HG02610 (cell line): Measurements from ENCODE around the gene NELFB.

Experiments used
- ATAC-seq: cut with Tn5 transposase; IDR thresholded peaks from one replicate; pipeline ENCODE4 v1.9.1; 2021; ENCODE audit warnings: mild to moderate bottlenecking, moderate library complexity; ENCODE audit not compliant: unreplicated experiment

Gene NELFB

DNA sequence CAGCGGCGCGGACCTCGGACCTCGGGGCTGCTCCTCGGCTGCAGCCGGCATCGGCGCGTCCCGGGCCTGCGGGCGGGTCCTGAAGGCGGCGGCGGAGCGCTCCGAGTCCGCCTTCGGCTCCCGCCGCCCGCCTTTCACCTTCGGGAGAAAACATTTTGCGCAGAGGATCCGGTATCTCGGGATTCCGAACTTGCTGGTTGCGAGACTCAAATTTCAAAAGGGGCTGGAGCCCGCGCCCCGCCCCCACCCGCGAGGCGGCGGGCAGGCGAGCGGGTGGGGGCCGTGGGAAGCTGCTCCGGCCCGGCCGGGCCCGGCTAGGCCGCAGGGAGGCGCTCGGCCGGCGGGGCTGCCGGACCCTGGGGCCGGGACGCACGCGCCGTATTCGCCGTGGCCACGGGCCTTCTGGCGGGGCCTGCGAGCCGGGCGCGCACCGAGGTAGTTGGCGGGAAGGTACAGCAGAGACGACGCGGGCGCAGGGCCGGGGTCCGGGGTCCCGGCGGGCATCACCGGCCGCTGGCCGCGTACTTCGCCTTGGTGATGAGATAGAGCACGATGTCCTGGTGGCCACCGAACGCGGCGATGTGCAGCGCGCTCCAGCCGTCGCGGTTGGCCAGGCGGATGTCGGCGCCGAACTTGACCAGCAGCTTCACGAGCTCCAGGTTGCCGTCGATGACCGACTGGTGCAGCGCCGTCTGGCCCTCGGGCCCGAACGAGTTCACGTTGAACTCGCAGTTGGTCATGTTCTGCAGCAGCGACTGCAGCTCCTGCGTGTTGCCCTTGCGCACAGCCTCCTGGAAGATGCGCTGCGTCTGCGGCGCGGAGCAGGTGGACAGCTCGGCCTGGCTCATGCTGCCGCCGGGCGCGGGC, 46.2 kb downstream of the NELFB start:
- no peak for ATAC-seq

DNA sequence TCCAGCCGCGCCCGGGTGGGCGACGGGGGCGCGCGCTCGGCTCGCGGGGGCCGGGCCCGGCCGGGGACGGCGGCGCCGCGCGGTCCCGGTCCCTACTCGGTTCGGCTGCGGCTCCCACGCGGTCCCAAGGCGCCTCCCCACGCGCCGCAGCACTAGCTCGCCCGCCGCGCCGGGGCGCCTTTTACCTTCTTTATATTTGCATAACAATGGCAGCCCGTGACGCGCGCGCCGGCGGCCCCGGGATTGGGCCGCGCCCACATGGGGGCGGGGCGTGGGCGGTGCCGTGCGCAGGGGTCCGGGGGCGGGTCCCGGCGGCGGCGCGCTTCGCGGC, 47.0 kb downstream of the NELFB start, which contains the start of gene NRARP:
NRARP (minus strand) TSS at position 154 of the 331 bp plus-strand sequence. CDS start 343 bp downstream, outside the sequence.
- ATAC-seq, result peak; percentile 60

DNA sequence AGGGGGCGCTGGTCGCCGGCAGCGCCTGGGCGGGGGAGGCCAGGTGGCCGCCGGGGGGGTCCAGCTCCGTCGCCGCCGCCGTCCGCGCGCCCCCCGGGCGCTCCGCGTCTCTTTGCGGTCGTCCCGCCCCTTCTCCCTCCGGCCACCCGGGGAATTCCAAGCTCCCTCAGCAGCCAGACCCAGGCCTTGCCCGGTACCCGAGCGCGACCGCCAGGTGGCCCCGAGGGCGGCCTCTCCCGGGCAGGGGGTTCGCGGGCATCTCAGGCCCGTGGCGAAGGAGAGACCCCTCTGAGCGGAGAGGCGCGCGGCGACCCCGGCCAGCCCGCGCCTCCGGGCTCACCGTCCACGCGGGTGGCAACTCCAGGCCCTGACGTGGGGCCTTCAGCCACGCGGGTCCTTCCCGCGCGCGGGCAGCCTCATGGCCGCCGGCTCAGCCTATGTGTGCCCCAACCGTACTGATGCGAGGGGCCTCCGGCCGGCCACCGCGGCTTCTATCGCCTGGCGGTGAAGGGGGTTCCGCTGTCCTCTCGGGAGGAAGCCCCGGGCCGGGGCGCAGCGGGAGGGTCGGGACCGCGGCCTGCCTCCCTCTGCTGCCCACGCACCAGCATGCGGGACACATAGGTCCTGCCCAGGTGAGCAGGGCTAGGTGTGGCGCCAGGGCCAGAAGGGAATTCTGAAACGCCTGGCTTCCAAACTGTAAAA, 47.5 kb downstream of the NELFB start:
- peak; percentile 34 for ATAC-seq

DNA sequence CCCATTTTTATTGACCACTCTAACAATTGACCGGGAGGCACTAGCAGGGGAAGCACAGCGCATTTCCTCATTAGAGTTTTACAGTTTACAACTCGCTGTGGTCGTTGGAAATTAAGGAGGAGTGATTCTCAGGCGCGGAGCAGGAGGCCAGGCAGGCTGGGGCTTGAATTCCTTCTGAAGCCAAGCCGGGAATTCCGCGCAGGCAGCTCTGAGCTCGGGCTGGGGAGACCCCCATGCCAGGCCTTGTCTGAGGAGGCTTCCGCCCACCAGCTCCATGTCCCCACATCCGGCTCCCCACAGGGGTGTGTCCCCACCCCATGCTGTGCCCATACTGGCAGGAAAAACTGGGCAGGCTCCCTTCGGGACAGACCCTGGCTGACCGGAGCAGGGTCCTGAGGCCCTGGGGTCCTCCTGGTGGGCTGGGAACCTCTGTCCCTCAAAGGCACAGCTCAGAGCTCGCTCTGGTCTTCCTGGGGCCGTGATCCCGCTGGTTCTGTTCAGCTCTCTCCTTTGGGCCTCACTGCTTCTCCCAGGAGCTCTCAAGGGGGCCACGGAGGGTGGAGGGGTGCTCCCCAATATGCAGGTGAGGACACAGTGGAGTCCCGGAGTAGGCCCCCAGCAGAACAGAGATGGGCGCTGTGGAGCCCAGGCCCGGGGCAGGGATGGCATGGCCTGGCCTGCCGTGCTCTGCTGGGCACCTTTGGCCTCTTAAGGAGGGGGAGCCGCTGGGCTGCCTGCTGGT, 48.2 kb downstream of the NELFB start:
- ATAC-seq, result no peak

DNA sequence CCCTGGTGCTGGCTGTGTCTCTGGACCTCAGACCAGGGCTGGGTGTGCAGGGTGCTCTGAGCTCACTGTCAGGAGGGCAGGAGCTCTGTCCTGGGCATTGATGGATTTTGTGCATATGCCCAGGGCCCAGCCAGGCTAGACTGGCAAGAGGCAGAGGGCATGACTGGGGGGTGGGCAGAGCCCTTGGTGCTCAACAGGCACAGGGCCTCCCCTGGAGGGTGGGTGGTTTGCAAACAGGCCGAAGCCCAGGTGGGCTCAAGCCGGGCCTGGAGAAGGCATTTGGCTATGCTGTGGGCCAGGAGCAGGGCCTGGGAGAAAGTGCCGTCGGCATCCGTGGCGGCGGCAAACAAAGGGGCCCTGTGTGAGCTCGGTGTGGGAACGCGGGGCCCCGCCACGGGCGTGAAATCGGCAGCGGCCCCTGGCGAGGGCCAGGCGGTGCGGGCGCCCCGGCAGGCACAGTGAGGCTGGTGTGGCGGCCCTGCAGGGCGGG, 48.8 kb downstream of the NELFB start:
- no peak for ATAC-seq

DNA sequence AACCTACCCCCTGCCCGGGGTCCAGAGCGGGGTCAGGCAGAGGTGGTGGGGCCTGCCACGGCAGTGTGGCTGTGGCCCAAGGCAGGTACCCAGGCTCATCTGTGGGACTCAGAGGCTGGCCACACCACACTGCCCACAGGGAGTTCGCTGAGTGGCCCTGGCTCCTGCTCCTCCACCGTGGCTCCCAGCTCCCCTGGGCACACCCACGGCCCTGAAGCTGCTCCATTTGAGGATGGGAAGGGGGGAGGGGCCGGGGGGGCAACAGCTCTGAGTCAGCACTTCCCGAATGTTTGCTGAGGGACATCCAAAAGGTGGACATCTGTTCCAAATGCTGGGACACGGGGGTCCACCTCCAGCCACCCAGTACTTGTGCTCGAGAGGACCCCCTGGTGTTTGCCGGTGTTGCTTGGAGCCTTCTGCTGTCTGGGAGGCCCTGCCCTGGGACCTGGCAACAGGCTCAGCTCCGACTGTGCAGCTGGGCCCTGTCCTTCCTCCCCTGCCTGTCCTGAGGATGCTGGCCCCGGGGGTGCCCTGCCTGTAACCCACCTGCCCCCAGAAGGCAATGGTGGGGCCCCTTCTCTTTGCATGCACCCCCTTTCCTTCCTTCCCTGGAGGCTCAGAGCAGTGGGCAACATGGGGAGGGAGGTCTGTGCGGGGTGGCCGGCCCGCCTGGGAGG, 49.4 kb downstream of the NELFB start:
- ATAC-seq, result no peak

DNA sequence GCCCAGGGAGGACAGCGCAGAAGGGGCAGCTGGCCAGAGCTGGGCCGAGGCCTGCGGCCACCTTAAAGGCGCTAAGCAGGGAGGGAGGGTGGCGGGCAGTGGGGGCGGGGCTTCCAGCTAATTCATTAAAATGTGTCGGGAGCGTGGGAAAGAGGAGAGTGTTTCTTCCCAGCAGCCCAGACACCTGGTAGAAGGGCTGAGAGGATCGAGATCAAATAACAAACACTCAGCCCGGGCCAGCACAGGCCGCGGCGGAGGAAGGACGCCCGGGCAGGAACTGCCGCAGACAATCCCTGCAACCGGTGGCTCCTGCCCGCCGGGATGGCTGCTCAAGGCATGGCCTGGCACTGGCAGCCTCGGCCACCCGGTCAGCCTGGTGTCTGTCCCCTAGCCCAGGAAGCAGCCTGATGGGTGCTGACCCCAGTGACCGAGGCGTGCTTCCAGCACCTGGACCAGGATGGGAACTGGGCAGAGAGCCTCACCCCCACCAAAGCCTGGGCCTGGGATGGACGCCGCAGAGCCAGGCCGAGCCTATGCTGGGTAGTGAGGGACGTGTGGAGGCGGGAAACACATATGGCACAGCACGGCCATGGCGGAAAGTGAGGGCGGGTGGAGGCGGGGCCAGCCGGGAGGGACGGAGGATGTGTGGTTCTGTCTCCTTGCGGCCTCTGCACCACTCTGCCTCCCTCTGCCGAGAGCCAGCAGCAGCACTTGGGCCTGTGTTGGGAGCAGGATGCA, 50.1 kb downstream of the NELFB start:
- ATAC-seq, result no peak

DNA sequence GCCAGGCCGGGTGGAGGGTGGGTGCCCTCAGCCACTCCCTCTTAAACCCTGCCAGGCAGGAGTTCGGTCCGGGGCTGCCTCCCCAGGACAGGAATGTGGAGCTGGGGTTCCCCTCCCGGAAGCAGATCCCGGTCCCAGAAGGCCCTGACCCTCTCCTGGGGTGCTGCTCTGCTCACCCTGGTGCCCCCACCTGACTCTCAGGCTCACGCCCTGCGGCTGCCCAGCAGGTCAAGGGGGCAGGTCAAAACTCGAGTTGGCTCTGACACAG, 50.6 kb downstream of the NELFB start:
- ATAC-seq, result no peak

DNA sequence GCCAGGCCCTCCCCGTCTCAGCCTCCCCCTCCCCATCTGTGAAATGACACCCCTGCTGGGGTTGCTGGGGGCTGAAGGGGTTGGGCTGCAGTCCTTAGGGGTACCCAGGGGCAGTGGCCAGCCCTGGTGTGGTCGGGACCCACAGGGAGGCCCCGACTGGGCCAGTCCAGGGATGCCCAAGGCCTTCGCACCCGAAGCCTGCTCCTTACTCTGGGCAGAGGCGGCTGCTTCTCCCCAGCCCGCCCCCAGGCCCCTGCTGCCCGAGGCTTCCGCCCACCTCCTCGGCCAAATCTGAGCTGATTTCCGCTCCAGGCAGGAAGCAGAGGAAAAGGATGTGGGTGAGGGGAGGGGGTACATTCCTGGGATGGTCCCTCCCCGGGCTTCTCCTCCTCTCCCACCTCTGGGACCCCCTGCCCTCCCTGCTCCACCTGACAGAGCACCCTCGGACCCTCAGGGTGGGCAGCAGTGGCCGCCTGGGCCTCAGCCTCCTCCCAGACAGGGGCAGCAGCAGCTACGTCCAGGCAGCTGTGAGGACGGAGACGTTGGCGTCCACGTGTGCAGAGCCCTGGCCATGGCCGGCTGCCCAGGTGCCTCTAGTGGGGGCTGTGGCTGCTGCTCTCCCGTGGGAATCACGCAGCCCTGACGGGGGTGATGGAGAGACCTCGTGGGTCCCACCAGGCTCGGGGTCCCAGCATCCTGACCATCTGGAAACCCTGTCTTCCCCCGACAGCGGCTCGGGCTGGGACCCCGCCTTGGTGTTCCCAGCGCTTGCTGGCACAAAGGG, 51.1 kb downstream of the NELFB start:
- no peak for ATAC-seq

DNA sequence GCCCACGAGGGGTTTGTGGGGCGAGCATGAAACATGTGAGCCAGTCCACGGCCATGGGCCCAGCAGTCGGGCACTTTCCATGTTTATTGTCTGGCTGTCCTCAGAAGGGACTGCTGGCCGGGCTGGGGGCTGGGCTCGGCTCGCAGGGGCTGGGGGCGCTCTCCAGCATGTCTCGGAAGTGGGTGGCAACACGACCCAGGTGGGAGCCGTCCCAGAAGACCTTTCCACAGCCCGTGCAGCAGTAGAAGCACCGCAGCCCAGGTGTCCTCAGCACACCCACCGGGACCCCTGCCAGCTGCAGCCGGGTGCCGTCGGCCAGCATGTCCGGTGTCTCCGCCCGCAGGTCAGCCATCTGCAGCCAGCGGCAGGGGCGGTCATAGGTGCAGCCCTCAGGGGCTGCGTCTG, 51.7 kb downstream of the NELFB start:
- ATAC-seq, result no peak

DNA sequence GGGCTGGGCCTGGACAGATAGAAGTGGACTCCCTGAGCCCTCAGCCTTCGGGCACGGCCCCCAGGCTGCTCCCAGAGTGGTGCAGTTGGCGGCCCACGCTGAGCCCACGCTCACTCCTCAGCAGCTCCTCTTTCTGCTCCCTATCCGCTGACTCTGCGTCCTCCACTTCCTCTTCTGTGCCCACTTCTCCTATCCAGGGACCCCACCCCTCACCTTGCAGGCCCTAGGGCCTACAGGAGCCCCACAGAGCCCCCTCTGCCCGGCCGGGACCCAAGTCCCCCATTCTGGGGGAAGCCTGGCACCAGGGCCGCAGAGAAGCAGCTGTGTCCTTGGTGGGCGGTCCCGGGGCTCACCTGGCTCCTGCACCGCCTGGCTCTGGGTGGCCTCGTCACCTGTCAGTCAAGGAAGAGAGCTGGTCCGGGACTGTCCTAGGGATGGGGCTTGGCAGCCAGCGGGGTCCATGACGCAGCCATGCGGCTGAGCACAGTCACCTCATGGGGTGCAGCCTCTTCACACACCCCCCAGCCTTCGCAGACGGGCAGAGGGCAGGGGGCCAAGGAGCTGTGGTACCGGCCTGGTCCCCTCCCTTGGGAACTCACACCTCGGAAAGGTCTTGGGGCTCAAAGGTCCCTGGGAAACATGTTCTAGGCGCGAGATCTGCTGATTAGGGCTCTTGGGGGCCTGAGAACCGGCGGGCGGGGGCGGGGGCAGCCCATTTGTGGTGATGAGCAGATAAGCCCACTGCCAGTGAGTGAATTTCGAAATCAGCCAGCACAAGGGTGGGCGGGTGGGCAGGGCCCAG, 52.3 kb downstream of the NELFB start:
- ATAC-seq, result no peak

DNA sequence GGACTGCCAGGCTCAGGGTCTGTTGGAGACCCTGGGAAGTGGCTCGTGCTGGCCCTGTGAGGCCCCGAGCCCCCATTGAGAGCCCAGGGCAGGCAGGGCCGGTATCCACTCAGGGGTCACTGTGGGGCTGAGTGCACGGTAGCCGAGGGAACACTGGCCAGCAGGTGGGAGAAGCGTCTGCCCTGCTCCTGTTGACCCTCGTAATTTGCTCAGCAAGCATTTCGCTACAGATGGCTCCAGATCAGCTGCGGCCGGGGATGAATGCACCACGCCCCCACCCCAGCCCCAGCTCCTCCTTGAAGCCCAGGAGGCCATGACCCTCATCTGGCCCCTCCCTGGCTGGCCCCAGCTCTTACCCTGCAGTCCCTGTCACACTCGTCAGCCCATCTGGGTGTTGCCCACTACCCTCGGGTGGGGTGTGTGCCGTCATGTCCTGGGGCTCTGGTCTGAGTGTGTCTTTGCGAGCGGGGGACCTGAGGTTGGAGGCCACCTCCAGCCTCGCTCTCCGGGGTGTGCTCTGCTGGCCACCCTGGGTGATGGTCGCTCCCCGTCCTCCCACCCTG, 53.0 kb downstream of the NELFB start:
- no peak for ATAC-seq

DNA sequence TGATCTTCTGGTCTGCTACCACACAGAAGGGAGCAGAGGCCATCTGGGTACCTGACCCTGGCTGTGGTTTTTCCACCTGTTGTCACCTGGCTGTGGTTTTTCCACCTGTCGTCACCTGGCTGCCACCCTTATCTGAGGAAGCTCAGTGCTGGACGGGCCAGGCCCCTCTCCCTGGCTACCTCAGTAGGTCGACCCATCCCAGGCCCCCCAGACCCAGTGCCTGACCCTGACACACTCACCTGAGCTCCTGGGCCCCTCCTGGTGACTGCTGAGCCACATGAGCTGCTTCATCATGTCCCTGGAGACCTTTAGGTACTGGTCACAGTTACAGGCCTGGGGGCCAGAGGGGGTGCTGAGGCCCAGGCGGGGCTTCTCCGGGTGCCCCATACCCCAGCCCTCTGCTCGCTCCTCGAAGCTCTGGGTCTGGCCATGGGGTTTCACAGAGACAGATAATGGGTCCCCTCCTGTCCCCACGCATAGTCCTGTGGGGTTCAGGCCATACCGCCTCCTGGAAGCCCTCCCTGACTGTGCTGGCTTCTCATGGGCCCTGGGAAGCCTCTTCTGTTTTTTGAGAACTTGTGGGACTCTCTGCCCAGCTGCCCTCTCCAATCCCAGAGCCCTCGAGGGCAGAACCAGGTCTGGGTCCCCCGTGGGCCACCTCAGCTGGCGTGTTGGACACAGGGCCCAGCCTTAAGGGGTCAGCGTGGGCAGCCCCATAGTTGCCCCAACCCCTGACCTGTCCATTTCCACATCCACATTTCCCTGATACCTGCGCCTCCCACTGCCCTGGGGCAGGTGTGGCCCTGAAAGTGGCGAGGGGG, 54.5 kb downstream of the NELFB start:
- no peak for ATAC-seq

DNA sequence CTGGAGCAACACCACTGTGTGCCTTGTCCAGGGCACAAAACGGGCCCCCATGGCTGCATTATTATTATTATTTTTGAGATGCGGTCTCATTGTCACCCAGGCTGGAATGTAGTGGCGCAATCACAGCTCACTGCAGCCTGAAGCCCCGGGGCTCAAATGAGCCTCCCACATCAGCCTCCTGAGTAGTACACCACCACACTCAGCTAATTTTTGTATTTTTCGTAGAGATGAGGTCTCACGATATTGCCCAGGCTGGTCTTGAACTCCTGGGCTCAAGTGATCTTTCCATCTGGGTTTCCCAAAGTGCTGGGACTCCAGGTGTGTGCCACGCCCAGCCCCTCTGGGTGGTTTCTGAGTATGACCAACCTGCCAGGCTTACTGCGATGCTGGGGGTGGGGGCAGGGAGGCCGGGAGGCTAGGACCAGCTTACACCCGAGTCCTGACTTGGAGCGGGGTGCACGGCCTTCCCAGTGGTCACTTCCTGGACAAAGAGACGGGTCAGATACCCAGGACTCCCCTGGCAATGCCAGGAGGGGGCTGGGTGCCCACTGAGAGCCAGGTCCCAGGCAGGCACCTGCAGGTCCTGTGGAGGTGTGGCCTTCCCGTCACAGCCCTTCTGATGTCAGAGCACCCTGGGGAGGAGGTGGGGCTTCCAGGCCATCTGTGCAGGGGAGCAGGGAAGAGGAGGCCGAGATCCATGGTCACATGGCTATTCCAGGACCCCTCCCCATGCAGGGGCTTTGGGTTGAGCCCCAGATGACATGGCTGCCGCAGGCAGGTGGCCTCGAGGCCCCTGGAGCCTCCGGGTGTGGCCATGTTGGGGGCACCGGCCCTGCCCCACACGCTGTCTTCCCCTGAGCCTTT, 55.3 kb downstream of the NELFB start:
- ATAC-seq, result no peak

DNA sequence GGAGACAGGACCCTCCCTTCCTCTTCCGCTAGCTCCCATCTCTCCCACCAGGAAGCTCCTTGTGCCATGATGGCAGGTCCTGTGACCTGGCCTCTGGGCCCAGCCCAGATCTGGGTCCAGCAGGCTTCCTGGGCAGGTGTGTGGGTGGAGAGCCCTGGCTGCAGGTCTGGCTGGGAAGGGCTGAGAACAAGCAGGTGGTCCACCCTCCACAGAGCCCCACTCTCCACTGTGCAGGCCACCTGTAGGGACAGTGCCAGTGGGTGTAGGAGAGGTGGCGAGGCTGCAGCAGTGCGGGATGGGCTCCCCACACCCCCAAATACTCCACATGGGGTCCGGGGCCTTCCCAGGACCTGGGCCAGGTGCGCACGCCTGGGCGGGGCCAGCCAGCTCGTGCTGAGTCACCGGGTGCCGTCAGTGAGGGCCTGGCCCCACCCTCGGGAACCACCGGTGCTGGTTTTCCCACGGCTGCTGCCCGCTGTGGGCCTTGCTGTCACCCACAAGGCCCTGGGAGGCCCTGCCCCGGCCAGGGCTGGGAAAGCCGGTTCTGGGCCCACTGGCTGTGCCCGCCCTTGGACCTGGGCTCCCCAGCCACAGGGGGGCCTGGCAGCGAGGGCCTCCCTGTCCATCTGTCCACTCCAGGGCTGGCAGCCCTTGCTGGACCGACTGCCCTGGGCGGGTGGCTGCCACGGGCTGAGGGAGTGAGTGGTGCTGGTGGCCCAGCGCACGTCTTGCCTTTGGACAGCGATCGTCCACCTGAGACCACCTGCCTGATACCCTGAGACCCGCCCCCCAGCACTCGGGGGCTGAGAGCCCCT, 56.3 kb downstream of the NELFB start:
- no peak for ATAC-seq
